Measurements from ENCODE around the gene ADARB2. TPM values are rescaled to one million over a fixed set of nuclear protein-coding genes. Genes with fewer than 3 reads are reported as not detected.

ADARB2 gene
- total and polyA plus RNA-seq, 2 experiments from 2014 or later, result not detected

GRCh38 chr10:1698185-1698584, 39.1 kb downstream of the ADARB2 start:
- no peaks in the 10 kb centered on the region for H3F3A ChIP-seq (ENCODE audit: insufficient read depth)
- H3K4me2 ChIP-seq (ENCODE audit: unreplicated experiment), result no peak overlapping the region
- no peaks in the 10 kb centered on the region for H3K9me3 ChIP-seq (ENCODE audit: low read depth)
- no peak overlapping the region for H2AFZ ChIP-seq
- no peaks in the 10 kb centered on the region for H3K36me3 ChIP-seq (ENCODE audit: low read depth)
- DNase-seq, result no peak
- no peaks in the 10 kb centered on the region for H3K4me1 ChIP-seq (ENCODE audit: insufficient read depth)
- no peak overlapping the region for H3K4me3 ChIP-seq
- TF ChIP-seq EZH2phosphoT487 (IDR thresholded peaks at IDR 0.05; ENCODE audit: insufficient read depth, low read depth) (no peak), EZH2 (IDR thresholded peaks at IDR 0.05; ENCODE audit: insufficient read depth, poor library complexity, severe bottlenecking) (no peak)
- no peak overlapping the region for H3K27ac ChIP-seq
- no peaks in the 10 kb centered on the region for H3K79me2 ChIP-seq (ENCODE audit: insufficient read depth)
- H3K9me2 ChIP-seq (ENCODE audit: insufficient read depth), result no peaks in the 10 kb centered on the region
- in situ Hi-C loops (cut with MboI), result no loop called here
- no peaks in the 10 kb centered on the region for H3K27me3 ChIP-seq (replicated peaks; ENCODE audit: insufficient read depth)
- no peaks in the 10 kb centered on the region for H4K20me1 ChIP-seq (ENCODE audit: insufficient read depth)
- H3K9ac ChIP-seq, result no peak overlapping the region
- 25 to 33% methylated on average over 8 of the region's 8 CpGs for WGBS, 2 experiments (ENCODE audit: low coverage in 1 of 2, low lambda C conversion rate in 2 of 2, missing lambda C conversion rate in 2 of 2)

DNA sequence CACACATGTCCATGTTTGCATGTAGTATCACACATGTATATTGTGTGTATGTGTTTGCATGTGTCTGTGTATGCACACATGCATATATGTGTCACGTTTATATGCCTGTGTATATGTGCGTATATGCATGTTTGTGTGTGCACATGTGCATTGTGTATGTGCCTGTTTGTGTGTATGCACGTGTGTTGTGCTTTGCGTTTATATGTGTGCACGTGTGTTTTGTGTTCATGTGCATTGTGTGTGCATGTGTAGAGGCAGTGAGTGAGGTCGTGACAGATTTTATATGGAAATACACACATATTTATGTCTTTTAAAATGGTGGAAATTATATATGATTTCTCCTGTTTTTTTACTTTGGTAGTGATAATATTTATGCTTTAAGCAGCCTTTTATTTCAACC, 41.2 kb downstream of the ADARB2 start:
- TF ChIP-seq EZH2 (IDR thresholded peaks at IDR 0.05; ENCODE audit: insufficient read depth, poor library complexity, severe bottlenecking) (no peak), EZH2phosphoT487 (IDR thresholded peaks at IDR 0.05; ENCODE audit: insufficient read depth, low read depth) (no peak)
- Histone ChIP-seq H3K27me3 (replicated peaks; ENCODE audit: insufficient read depth) (no peaks in the 10 kb centered on the region), H3K4me3 (no peak overlapping the region), H3K4me2 (ENCODE audit: unreplicated experiment) (no peak overlapping the region), H3K79me2 (ENCODE audit: insufficient read depth) (no peaks in the 10 kb centered on the region), H3K9ac (no peak overlapping the region), H3K4me1 (ENCODE audit: insufficient read depth) (no peaks in the 10 kb centered on the region), H3K36me3 (ENCODE audit: low read depth) (no peaks in the 10 kb centered on the region), H3K9me3 (ENCODE audit: low read depth) (no peaks in the 10 kb centered on the region), H2AFZ (no peak overlapping the region), H3F3A (ENCODE audit: insufficient read depth) (no peaks in the 10 kb centered on the region), H3K9me2 (ENCODE audit: insufficient read depth) (no peaks in the 10 kb centered on the region), H4K20me1 (ENCODE audit: insufficient read depth) (no peaks in the 10 kb centered on the region), H3K27ac (no peak overlapping the region)
- no peak for DNase-seq
- in situ Hi-C loops (cut with MboI), result no loop called here
- WGBS, 2 experiments (ENCODE audit: low coverage in 1 of 2, low lambda C conversion rate in 2 of 2, missing lambda C conversion rate in 2 of 2), result 46 to 50% methylated on average over 6 of the region's 6 CpGs

DNA sequence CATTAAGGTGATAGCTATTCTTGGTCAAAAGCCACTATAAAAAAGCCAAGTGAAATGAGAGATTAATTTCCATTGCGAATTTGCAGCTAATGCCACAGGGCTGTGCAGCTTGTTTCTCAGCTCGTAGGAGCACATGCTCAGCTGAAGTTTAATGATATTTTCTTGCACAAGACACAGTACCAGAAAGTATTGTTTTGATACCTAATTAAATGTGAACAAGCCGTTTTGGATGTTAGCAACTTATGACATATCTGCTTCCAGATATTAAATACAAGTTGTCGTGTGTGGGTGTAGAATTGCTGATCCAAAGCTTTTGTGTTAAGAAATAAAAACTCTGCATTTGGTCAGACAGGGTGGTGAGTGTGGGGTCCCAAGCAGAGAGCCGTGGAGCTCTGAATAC, 47.2 kb downstream of the ADARB2 start:
- Histone ChIP-seq H3K9me2 (ENCODE audit: insufficient read depth) (no peaks in the 10 kb centered on the region), H3K36me3 (ENCODE audit: low read depth) (no peaks in the 10 kb centered on the region), H3K4me1 (ENCODE audit: insufficient read depth) (no peaks in the 10 kb centered on the region), H2AFZ (no peak overlapping the region), H3K27ac (no peak overlapping the region), H3K79me2 (ENCODE audit: insufficient read depth) (no peaks in the 10 kb centered on the region), H3K4me2 (ENCODE audit: unreplicated experiment) (no peak overlapping the region), H3K9me3 (ENCODE audit: low read depth) (no peaks in the 10 kb centered on the region), H3F3A (ENCODE audit: insufficient read depth) (no peaks in the 10 kb centered on the region), H3K9ac (no peak overlapping the region), H3K27me3 (replicated peaks; ENCODE audit: insufficient read depth) (no peaks in the 10 kb centered on the region), H3K4me3 (no peak overlapping the region), H4K20me1 (ENCODE audit: insufficient read depth) (no peaks in the 10 kb centered on the region)
- no peak for DNase-seq
- TF ChIP-seq EZH2 (IDR thresholded peaks at IDR 0.05; ENCODE audit: insufficient read depth, poor library complexity, severe bottlenecking) (no peak), EZH2phosphoT487 (IDR thresholded peaks at IDR 0.05; ENCODE audit: insufficient read depth, low read depth) (no peak)
- in situ Hi-C loops (cut with MboI), result no loop called here
- 4 to 12% methylated on average over 5 of the region's 5 CpGs for WGBS, 2 experiments (ENCODE audit: low coverage in 1 of 2, low lambda C conversion rate in 2 of 2, missing lambda C conversion rate in 2 of 2)

- H3K9ac ChIP-seq, result no peak overlapping the region
- H3F3A ChIP-seq (ENCODE audit: insufficient read depth), result no peaks in the 10 kb centered on the region
- H3K4me1 ChIP-seq (ENCODE audit: insufficient read depth), result no peaks in the 10 kb centered on the region
- DNase-seq, result no peak
- H3K36me3 ChIP-seq (ENCODE audit: low read depth), result no peaks in the 10 kb centered on the region
- H3K79me2 ChIP-seq (ENCODE audit: insufficient read depth), result no peaks in the 10 kb centered on the region
- H4K20me1 ChIP-seq (ENCODE audit: insufficient read depth), result no peaks in the 10 kb centered on the region
- H3K4me3 ChIP-seq, result no peak overlapping the region
- H2AFZ ChIP-seq, result no peak overlapping the region
- H3K9me3 ChIP-seq (ENCODE audit: low read depth), result no peaks in the 10 kb centered on the region
- TF ChIP-seq EZH2phosphoT487 (IDR thresholded peaks at IDR 0.05; ENCODE audit: insufficient read depth, low read depth) (no peak), EZH2 (IDR thresholded peaks at IDR 0.05; ENCODE audit: insufficient read depth, poor library complexity, severe bottlenecking) (no peak)
- in situ Hi-C loops (cut with MboI), result no loop called here
- no peaks in the 10 kb centered on the region for H3K27me3 ChIP-seq (replicated peaks; ENCODE audit: insufficient read depth)
- H3K9me2 ChIP-seq (ENCODE audit: insufficient read depth), result no peaks in the 10 kb centered on the region
- H3K4me2 ChIP-seq (ENCODE audit: unreplicated experiment), result no peak overlapping the region
- whole genome bisulfite sequencing, 2 experiments (ENCODE audit: low coverage in 1 of 2, low lambda C conversion rate in 2 of 2, missing lambda C conversion rate in 2 of 2), result 41 to 46% methylated on average over 7 of the region's 7 CpGs
- H3K27ac ChIP-seq, result no peak overlapping the region
Observed at GRCh38 chr10:1688531-1688930, 48.8 kb downstream of the ADARB2 start.

GRCh38 chr10:1687623-1688150, 49.6 kb downstream of the ADARB2 start:
- 23 to 26% methylated on average over 9 of the region's 9 CpGs for WGBS, 2 experiments (ENCODE audit: low coverage in 1 of 2, low lambda C conversion rate in 2 of 2, missing lambda C conversion rate in 2 of 2)
- Histone ChIP-seq H3K36me3 (ENCODE audit: low read depth) (no peaks in the 10 kb centered on the region), H3K27ac (no peak overlapping the region), H3K9me3 (ENCODE audit: low read depth) (no peaks in the 10 kb centered on the region), H3K4me1 (ENCODE audit: insufficient read depth) (no peaks in the 10 kb centered on the region), H3F3A (ENCODE audit: insufficient read depth) (no peaks in the 10 kb centered on the region), H3K27me3 (replicated peaks; ENCODE audit: insufficient read depth) (no peaks in the 10 kb centered on the region), H3K79me2 (ENCODE audit: insufficient read depth) (no peaks in the 10 kb centered on the region), H4K20me1 (ENCODE audit: insufficient read depth) (no peaks in the 10 kb centered on the region), H3K4me2 (ENCODE audit: unreplicated experiment) (no peak overlapping the region), H3K9me2 (ENCODE audit: insufficient read depth) (no peaks in the 10 kb centered on the region), H3K4me3 (no peak overlapping the region), H3K9ac (no peak overlapping the region), H2AFZ (no peak overlapping the region)
- TF ChIP-seq EZH2 (IDR thresholded peaks at IDR 0.05; ENCODE audit: insufficient read depth, poor library complexity, severe bottlenecking) (no peak), EZH2phosphoT487 (IDR thresholded peaks at IDR 0.05; ENCODE audit: insufficient read depth, low read depth) (no peak)
- in situ Hi-C loops (cut with MboI), result no loop called here
- DNase-seq, result no peak
